Heart right ventricle (tissue), 16 donors: Measurements from ENCODE around the gene PER1. TPM values are rescaled to one million over a fixed set of nuclear protein-coding genes. Genes with fewer than 3 reads are reported as not detected.
"Not testable (repeated sequence)": the region's sequence is repeated elsewhere in the genome, so short reads cannot be mapped to it uniquely, and the experiment has no call there.

Experiments used
- ATAC-seq, 8 donors: fragments of 200-7000 bp; cut with Tn5 transposase; one replicate each; pipeline ENCODE4 v1.9.1; 2020; ENCODE audit warnings: mild to moderate bottlenecking in 8 of 8, moderate library complexity in 8 of 8, moderate number of reproducible peaks in 1 of 8
- DNase-seq, 2 donors: peaks; one replicate each; pipeline ENCODE4 v3.0.0-alpha.2; 2020
- H3K27ac ChIP-seq, 10 donors: fragments of 200-600 bp; sonication (generic) in 2 of 10; one replicate each; pipeline versions ENCODE4 v1.5.0 to v1.8.0; 2020 to 2022; ENCODE audit warnings: mild to moderate bottlenecking in 3 of 10
- H3K27me3 ChIP-seq, 7 donors: fragments of 200-600 bp; one replicate each; pipeline ENCODE4 v1.8.0; 2021 to 2022; ENCODE audit warnings: mild to moderate bottlenecking in 2 of 7
- H3K36me3 ChIP-seq, 9 donors: fragments of 200-600 bp; sonication (generic) in 1 of 9; one replicate each; pipeline versions ENCODE4 v1.5.0 to v1.8.0; 2020 to 2022; ENCODE audit warnings: mild to moderate bottlenecking in 2 of 9
- H3K4me1 ChIP-seq, 9 donors: fragments of 200-600 bp; sonication (generic) in 1 of 9; one replicate each; pipeline versions ENCODE4 v1.5.0 to v1.8.0; 2020 to 2022; ENCODE audit warnings: mild to moderate bottlenecking in 4 of 9
- H3K4me3 ChIP-seq, 10 donors: fragments of 200-600 bp; sonication (generic) in 2 of 10; one replicate each; pipeline versions ENCODE4 v1.5.0 to v1.8.0; 2020 to 2022; ENCODE audit warnings: mild to moderate bottlenecking in 7 of 10, moderate library complexity in 2 of 10
- H3K9me3 ChIP-seq, 11 donors: fragments of 200-600 bp in 10 of 11; sonication (generic) in 2 of 11; one replicate each; pipeline versions ENCODE4 v1.5.0 to v1.8.0; 2013 to 2022; ENCODE audit warnings: mild to moderate bottlenecking in 2 of 11, control low read depth in 1 of 11, moderate library complexity in 1 of 11
- WGBS, 2 donors: extraction: QIAGEN DNeasy Blood & Tissue Kit; methylation state at CpG; one replicate each; pipeline ENCODE4 v1.1.7; 2013; ENCODE audit warnings: inconsistent platforms in 1 of 2; 5-methylcytosine and 5-hydroxymethylcytosine counted together
- intact Hi-C, 10 donors: fragments of 100-400 bp; cut with DNase I; formaldehyde crosslinking; loops; one replicate each; pipeline versions ENCODE4 v1.11.1 to v1.14.2; 2022
- polyA plus RNA-seq, 2 donors: library from polyadenylated mRNA; stranded (reverse); fragments of 200-250 nt; gene quantifications; one replicate each; pipeline ENCODE4 v1.2.3, GENCODE V29; 2013
- total RNA-seq, 10 donors: library from RNA; stranded (reverse); fragmentation: NEBNext Ultra II Directional in 3 of 10; extraction: Animal tissue kit (Norgen Biotek cat#: 25700) in 3 of 10; gene quantifications; one replicate each; pipeline versions ENCODE4 v1.2.1 to v1.2.4, GENCODE V29; 2021 to 2023
- TF ChIP-seq, protein P1 (sequence below), 9 donors: fragments of 200-600 bp; sonication (generic) in 2 of 9; IDR thresholded peaks; one replicate each; pipeline versions ENCODE4 v1.5.0 to v1.8.0; 2021 to 2022; ENCODE audit warnings: antibody characterized with exemption in 9 of 9, mild to moderate bottlenecking in 5 of 9, moderate library complexity in 1 of 9
- donor health status: Arrhythmogenic right ventricular cardiomyopathy.
- donor health status: ischemic (EF 13 %, LVEDD 7.1; RV severe dilation, severe dysfunction).
- donor health status: healthy with polysubstance abuse.
- donor health status: DM: no; HTN: yes; CAD: no.
- donor health status: DM: no; HTN: no; CAD: no.
- donor health status: ischemic (EF 25% LVEDD 6.9; RV normal size, moderate dysfunction).
- donor health status: ischemic (EF 25% LVEDD 5.7; RV mildly dilated, moderate dysfunction).
- donor health status: healthy.
- donor health status: DM: yes; HTN: yes; CAD: no.
- donor health status: Ischemic cardiomyopathy.
- donor health status: ischemic (EF 35%, LVEDD 5.7; RV mildly dilated, moderate dysfunction).
- donor health status: nonischemic (EF 11% LVEDD 7.7; RV severe dilation, severe dysfunction).
- donor health status: DM: yes; HTN: yes; CAD: no.
- donor health status: PGD.
- donor health status: ischemic (EF 29% LVEDD 5.4; RV normal size, mild dysfunction).
- donor health status: nonischemic (EF 23%, LVEDD 6.1; RV moderate dilation, normal function).

PER1 gene
- total and polyA plus RNA-seq, 12 donors = 37.4 to 154 (median 115) TPM

- H3K27ac ChIP-seq = peak overlapping the region; percentile 62 to 93 (median 82)
Measured at GRCh38 chr17:8175795-8176196, 23.6 kb upstream of the PER1 start.

GRCh38 chr17:8173871-8174322 is 21.7 kb upstream of the PER1 start:
- DNase-seq = no peak
- intact Hi-C loops = loop anchor here in 1 of 10 donors (1.0 kb wide), 1 partner anchor 10 kb away; no protein-coding TSS in a partner anchor
- 2% methylated on average over 14 of the region's 14 CpGs for WGBS, 2 donors
- Histone ChIP-seq H3K36me3 (no peaks in the 10 kb centered on the region), H3K4me3 (peak overlapping the region in 9 of 10 donors; percentile 14 to 55 (median 44)), H3K9me3 (no peaks in the 10 kb centered on the region), H3K27me3 (no peaks in the 10 kb centered on the region), H3K4me1 (peaks cover 11 to 43% (median 27%) of the 10 kb centered on the region in 9 donors), H3K27ac (peak overlapping the region; percentile 83 to 98 (median 94))
- no peak for ATAC-seq
- TF ChIP-seq, protein P1, sequence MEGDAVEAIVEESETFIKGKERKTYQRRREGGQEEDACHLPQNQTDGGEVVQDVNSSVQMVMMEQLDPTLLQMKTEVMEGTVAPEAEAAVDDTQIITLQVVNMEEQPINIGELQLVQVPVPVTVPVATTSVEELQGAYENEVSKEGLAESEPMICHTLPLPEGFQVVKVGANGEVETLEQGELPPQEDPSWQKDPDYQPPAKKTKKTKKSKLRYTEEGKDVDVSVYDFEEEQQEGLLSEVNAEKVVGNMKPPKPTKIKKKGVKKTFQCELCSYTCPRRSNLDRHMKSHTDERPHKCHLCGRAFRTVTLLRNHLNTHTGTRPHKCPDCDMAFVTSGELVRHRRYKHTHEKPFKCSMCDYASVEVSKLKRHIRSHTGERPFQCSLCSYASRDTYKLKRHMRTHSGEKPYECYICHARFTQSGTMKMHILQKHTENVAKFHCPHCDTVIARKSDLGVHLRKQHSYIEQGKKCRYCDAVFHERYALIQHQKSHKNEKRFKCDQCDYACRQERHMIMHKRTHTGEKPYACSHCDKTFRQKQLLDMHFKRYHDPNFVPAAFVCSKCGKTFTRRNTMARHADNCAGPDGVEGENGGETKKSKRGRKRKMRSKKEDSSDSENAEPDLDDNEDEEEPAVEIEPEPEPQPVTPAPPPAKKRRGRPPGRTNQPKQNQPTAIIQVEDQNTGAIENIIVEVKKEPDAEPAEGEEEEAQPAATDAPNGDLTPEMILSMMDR (IDR thresholded peaks at IDR 0.05) = no peak

More at GRCh38 chr17:8175795-8176196, 23.6 kb upstream of the PER1 start:
- Histone ChIP-seq H3K27me3 (no peaks in the 10 kb centered on the region), H3K4me1 (peaks cover 11 to 43% (median 27%) of the 10 kb centered on the region in 9 donors), H3K36me3 (no peaks in the 10 kb centered on the region), H3K4me3 (peak overlapping the region; percentile 29 to 87 (median 71)), H3K9me3 (no peaks in the 10 kb centered on the region)
- TF ChIP-seq, protein P1 (IDR thresholded peaks at IDR 0.05) = no peak
- intact Hi-C loops = no loop called here
- ATAC-seq = peak; percentile 3 to 25 (median 14)
- 16 to 18% methylated on average over 11 of the region's 11 CpGs for WGBS, 2 donors
- no peak for DNase-seq

DNA sequence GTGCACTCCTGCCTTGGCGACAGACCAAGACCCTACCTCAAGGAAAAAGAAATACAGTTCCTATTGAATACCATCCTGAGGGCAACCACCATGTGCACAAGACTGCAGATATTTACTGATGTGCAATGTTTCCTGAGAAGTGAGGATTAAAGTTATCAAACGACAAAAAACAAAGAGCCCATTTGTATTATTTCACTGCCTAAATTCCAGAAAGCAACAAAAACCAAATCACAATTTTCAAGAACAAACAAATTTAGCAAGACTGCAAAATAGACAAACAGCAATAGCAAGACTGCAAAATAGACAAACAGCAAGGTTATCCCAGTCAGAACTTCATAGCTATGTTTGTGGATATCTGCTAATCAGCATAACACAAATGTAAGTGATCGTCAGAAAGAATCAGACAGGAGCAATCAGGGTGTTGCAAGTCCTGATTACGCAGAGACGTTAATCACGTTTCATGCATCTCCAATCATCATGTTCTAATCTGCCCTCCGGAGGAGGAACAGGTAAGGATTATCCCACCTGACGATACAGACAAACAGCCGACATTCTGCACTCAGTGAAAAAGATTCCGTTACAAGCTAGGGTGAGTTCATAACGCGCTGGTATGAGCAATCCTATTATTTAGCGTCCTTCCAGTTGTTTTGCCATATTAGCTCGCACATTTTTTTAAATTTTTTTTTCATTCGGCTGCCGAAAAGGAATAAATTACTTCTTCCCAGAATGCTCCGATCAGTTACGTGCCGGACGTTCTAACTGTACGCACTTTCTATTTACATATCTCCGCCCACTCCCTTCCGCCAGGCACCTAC is 21.1 kb upstream of the PER1 start:
- intact Hi-C loops = loop anchor here in 1 of 10 donors (1.0 kb wide), 1 partner anchor 9 kb away; no protein-coding TSS in a partner anchor
- WGBS, 2 donors = 1% methylated on average over 23 of the region's 23 CpGs
- H3K27ac ChIP-seq = peak overlapping the region; percentile 83 to 98 (median 94)
- no peaks in the 10 kb centered on the region for H3K9me3 ChIP-seq
- H3K36me3 ChIP-seq = no peaks in the 10 kb centered on the region
- H3K4me3 ChIP-seq = peak overlapping the region in 9 of 10 donors; percentile 14 to 55 (median 44)
- H3K27me3 ChIP-seq = no peaks in the 10 kb centered on the region
- DNase-seq (peak in 1 of 2 donors; percentile 88), ATAC-seq (peak; percentile 84 to 92 (median 88))
- TF ChIP-seq, protein P1 (IDR thresholded peaks at IDR 0.05) = no peak
- peaks cover 11 to 43% (median 27%) of the 10 kb centered on the region in 9 donors for H3K4me1 ChIP-seq

DNA sequence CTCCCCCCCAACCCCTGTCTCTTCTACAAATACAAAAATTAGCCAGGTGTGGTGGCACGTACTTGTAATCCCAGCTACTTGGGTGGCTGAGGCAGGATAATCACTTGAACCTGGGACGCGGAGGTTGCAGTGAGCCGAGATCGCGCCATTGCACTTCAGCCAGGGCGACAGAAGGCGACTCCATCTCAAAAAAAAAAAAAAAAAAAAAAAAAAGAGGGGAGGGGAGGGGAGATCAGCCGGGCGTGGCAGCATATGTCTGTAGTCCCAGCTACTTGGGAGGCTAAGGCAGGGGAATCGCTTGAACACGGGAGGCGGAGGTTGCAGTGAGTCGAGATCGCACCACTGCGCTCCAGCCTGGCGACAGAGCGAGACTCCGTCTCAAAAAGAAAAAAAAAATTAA is 18.0 kb upstream of the PER1 start:
- H3K27me3 ChIP-seq = not testable (repeated sequence)

More for the DNA sequence above, 18.0 kb upstream of the PER1 start:
- H3K4me3 ChIP-seq, H3K36me3 ChIP-seq, H3K27ac ChIP-seq, intact Hi-C loops, ATAC-seq, H3K9me3 ChIP-seq, DNase-seq: not testable (repeated sequence)
- H3K4me1 ChIP-seq = peaks cover 0 to 25% (median 14%) of the 10 kb centered on the region in 9 donors
- 89 to 93% methylated on average over 19 of the region's 19 CpGs for WGBS, 2 donors
